Keratinocyte (primary cell): ENCODE data around the gene FAAH. TPM values are rescaled to one million over a fixed set of nuclear protein-coding genes. Genes with fewer than 3 reads are reported as not detected.

ENCODE experiments used
- DNase-seq: peaks from one replicate; pipeline ENCODE4 v3.0.0-alpha.2; 2011; ENCODE audit warnings: low read depth, missing footprints, low spot score
- FAIRE-seq: peaks from 2 replicates; lab custom pipeline; 2011; peaks lifted over from hg19 to GRCh38; lab: Jason Lieb, UNC
- H2AFZ ChIP-seq: 2 replicates; pipeline ENCODE4 v1.6.0; 2012; ENCODE audit warnings: low read length, control low read depth, inconsistent platforms; ENCODE audit not compliant: control insufficient read depth
- H3K27ac ChIP-seq: 2 replicates; pipeline ENCODE4 v1.5.1; 2011; ENCODE audit warnings: low read length; ENCODE audit not compliant: control insufficient read depth, insufficient read depth
- H3K27me3 ChIP-seq: 3 replicates; pipeline ENCODE4 v1.6.0; 2011; ENCODE audit warnings: low read length; ENCODE audit not compliant: control insufficient read depth, insufficient read depth; ENCODE audit errors: extremely low read depth
- H3K36me3 ChIP-seq, 2 experiments: 2 replicates in 1 of 2; 3 replicates in 1 of 2; pipeline ENCODE4 v1.5.1; 2011; ENCODE audit warnings: low read length in 2 of 2, mild to moderate bottlenecking in 1 of 2; ENCODE audit not compliant: control insufficient read depth in 2 of 2, insufficient read depth in 2 of 2; ENCODE audit errors: extremely low read depth in 1 of 2
- H3K4me1 ChIP-seq: 3 replicates; pipeline ENCODE4 v1.5.1; 2011; ENCODE audit warnings: low read length; ENCODE audit not compliant: control insufficient read depth, insufficient read depth; ENCODE audit errors: extremely low read depth
- H3K4me2 ChIP-seq: 3 replicates; pipeline ENCODE4 v1.6.0; 2011; ENCODE audit warnings: low read depth, low read length; ENCODE audit not compliant: control insufficient read depth, insufficient read depth; ENCODE audit errors: extremely low read depth
- H3K4me3 ChIP-seq, 3 experiments: fragments of 200-600 bp in 1 of 3; sonication (generic) in 1 of 3; 2 replicates in 2 of 3; 3 replicates in 1 of 3; pipeline ENCODE4 v1.5.1; 2011 to 2016; ENCODE audit warnings: low read length in 3 of 3, mild to moderate bottlenecking in 3 of 3, control low read depth in 2 of 3, inconsistent platforms in 1 of 3, low read depth in 1 of 3, mixed read lengths in 1 of 3, mixed run types in 1 of 3, moderate library complexity in 1 of 3; ENCODE audit not compliant: control insufficient read depth in 2 of 3, insufficient read depth in 2 of 3; ENCODE audit errors: extremely low read depth in 1 of 3
- H3K79me2 ChIP-seq: 2 replicates; pipeline ENCODE4 v1.6.0; 2012; ENCODE audit warnings: low read length; ENCODE audit not compliant: control insufficient read depth, insufficient read depth
- H3K9ac ChIP-seq: 3 replicates; pipeline ENCODE4 v1.6.0; 2011; ENCODE audit warnings: low read length; ENCODE audit not compliant: control insufficient read depth, insufficient read depth; ENCODE audit errors: extremely low read depth
- H3K9me1 ChIP-seq: 3 replicates; pipeline ENCODE4 v1.6.0; 2011; ENCODE audit warnings: low read length; ENCODE audit not compliant: control insufficient read depth, insufficient read depth; ENCODE audit errors: extremely low read depth
- H3K9me3 ChIP-seq: 2 replicates; pipeline ENCODE4 v1.5.1; 2012; ENCODE audit warnings: low read depth, low read length; ENCODE audit not compliant: control insufficient read depth
- H4K20me1 ChIP-seq: 3 replicates; pipeline ENCODE4 v1.6.0; 2011; ENCODE audit warnings: low read length; ENCODE audit not compliant: control insufficient read depth, insufficient read depth; ENCODE audit errors: extremely low read depth
- EZH2 ChIP-seq: IDR thresholded peaks from one replicate; pipeline ENCODE4 v1.6.1; 2012; ENCODE audit warnings: inconsistent platforms, mild to moderate bottlenecking, low read length, moderate library complexity
- dilution Hi-C: fragments of 300-500 bp; cut with MboI; formaldehyde crosslinking; loops from one replicate; pipeline ENCODE4 v1.7.0; 2020; ENCODE audit warnings: low sequenced_read_pairs; ENCODE audit not compliant: extremely low pct_ligation_motif_present
- polyA plus RNA-seq, 5 experiments: library from polyadenylated mRNA; depleted of rRNA in 3 of 5; stranded (reverse) in 3 of 5; stranded (forward) in 1 of 5; unstranded in 1 of 5; fragments of >200 nt; gene quantifications; 1 replicate in 1 of 5; 2 replicates in 3 of 5; 3 replicates in 1 of 5; pipeline versions ENCODE4 v1.2.1 to v1.2.3, GENCODE V29; 2011 to 2012; ENCODE audit warnings: missing spikeins in 2 of 5, low read depth in 1 of 5, low replicate concordance in 1 of 5
- TF ChIP-seq, protein P1 (sequence below), 3 experiments: IDR thresholded peaks in 1 of 3; conservative IDR thresholded peaks in 1 of 3; optimal IDR thresholded peaks in 1 of 3; 2 replicates in 2 of 3; 3 replicates in 1 of 3; pipeline versions ENCODE3 to v1.5.1; 2011; ENCODE audit warnings: low read length in 3 of 3, mild to moderate bottlenecking in 3 of 3, moderate library complexity in 2 of 3, control low read depth in 1 of 3, inconsistent platforms in 1 of 3; ENCODE audit not compliant: insufficient read depth in 2 of 3; ENCODE audit errors: extremely low read depth in 1 of 3

Gene FAAH
- polyA plus RNA-seq, 1 donor (not counting 4 experiments of a cell fraction or from before 2014, with no cell fraction given) = 5.3 TPM

DNA sequence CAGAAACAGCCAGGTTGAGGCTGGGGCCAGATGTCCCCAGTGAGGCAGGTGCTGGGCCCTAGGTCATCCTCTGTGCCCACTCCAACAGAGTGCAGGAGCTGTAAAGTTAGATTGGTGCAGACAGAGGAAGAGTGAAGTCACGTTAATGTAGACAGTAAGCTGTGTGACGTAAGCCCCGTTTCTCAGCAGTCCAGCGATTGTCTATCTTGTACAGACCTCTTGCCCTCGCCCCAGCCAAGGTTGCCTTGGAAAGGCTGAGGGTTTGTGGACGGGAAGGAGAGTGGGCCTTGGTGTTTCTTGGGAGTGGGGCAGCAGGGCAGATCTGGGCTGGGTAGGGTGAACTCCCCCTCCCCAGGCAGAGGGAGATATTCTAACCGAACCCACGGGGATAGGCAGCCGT lies 13.5 kb downstream of the FAAH start:
- no peak for DNase-seq
- no peak overlapping the region for H2AFZ ChIP-seq
- H3K4me3 ChIP-seq = no peak overlapping the region
- peaks cover 0 to 3% of the 10 kb centered on the region in 2 experiments for H3K36me3 ChIP-seq
- no peak for FAIRE-seq
- no peak overlapping the region for H3K27ac ChIP-seq
- no peaks in the 10 kb centered on the region for H3K27me3 ChIP-seq
- H4K20me1 ChIP-seq = no peaks in the 10 kb centered on the region
- no peak overlapping the region for H3K4me2 ChIP-seq
- H3K9me3 ChIP-seq = no peaks in the 10 kb centered on the region
- H3K9me1 ChIP-seq = no peaks in the 10 kb centered on the region
- dilution Hi-C loops = no loop called here
- no peaks in the 10 kb centered on the region for H3K4me1 ChIP-seq
- no peaks in the 10 kb centered on the region for H3K79me2 ChIP-seq
- TF ChIP-seq, protein P1, sequence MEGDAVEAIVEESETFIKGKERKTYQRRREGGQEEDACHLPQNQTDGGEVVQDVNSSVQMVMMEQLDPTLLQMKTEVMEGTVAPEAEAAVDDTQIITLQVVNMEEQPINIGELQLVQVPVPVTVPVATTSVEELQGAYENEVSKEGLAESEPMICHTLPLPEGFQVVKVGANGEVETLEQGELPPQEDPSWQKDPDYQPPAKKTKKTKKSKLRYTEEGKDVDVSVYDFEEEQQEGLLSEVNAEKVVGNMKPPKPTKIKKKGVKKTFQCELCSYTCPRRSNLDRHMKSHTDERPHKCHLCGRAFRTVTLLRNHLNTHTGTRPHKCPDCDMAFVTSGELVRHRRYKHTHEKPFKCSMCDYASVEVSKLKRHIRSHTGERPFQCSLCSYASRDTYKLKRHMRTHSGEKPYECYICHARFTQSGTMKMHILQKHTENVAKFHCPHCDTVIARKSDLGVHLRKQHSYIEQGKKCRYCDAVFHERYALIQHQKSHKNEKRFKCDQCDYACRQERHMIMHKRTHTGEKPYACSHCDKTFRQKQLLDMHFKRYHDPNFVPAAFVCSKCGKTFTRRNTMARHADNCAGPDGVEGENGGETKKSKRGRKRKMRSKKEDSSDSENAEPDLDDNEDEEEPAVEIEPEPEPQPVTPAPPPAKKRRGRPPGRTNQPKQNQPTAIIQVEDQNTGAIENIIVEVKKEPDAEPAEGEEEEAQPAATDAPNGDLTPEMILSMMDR (optimal IDR thresholded peaks at IDR 0.05 in 1 of 3, IDR thresholded peaks at IDR 0.05 in 1 of 3, conservative IDR thresholded peaks at IDR 0.05 in 1 of 3; ENCODE audit: extremely low read depth in 1 of 3, insufficient read depth in 2 of 3, low read length in 3 of 3) = no peak
- TF ChIP-seq EZH2 = no peak
- H3K9ac ChIP-seq = no peak overlapping the region

DNA sequence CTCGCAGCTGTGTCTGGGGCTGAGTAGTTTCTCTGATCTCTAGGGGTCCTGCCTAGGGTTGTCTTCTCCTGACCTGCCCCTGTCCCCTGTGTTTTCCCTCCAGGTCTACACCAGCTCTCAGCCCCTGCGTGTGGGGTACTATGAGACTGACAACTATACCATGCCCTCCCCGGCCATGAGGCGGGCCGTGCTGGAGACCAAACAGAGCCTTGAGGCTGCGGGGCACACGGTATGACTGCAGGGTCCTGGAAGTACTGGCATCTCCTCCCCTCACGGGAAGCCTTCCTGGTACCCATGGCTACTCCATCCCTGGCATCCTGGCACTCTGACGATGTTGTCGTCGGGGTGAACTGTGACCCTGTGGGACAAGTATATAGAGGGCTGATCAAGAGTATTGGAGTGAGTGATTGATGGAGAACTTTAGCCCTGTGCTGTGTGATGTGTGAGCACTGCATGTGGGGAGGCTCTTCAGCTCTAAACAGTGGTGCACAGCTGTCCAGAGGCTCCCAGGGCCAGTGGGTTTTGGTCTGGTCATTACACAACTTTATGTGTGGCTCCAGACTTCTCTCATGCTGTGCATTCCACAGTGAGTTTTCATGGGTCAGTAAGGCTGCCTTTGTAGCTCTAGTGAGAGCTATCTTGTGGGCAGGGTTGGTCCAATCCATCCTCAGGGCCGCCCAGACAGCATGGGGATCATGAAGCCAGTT lies 14.4 kb downstream of the FAAH start:
- no peak overlapping the region for H3K4me3 ChIP-seq
- no peak for FAIRE-seq
- H3K4me1 ChIP-seq = no peaks in the 10 kb centered on the region
- dilution Hi-C loops = no loop called here
- no peak overlapping the region for H2AFZ ChIP-seq
- H3K9ac ChIP-seq = no peak overlapping the region
- DNase-seq = no peak
- TF ChIP-seq, protein P1 (optimal IDR thresholded peaks at IDR 0.05 in 1 of 3, IDR thresholded peaks at IDR 0.05 in 1 of 3, conservative IDR thresholded peaks at IDR 0.05 in 1 of 3; ENCODE audit: extremely low read depth in 1 of 3, insufficient read depth in 2 of 3, low read length in 3 of 3) = no peak
- TF ChIP-seq EZH2 = no peak
- H3K27me3 ChIP-seq = no peaks in the 10 kb centered on the region
- H3K27ac ChIP-seq = no peak overlapping the region
- no peaks in the 10 kb centered on the region for H3K9me1 ChIP-seq
- H3K36me3 ChIP-seq = peaks cover 0 to 3% of the 10 kb centered on the region in 2 experiments
- H4K20me1 ChIP-seq = no peaks in the 10 kb centered on the region
- H3K79me2 ChIP-seq = no peaks in the 10 kb centered on the region
- H3K4me2 ChIP-seq = no peak overlapping the region
- no peaks in the 10 kb centered on the region for H3K9me3 ChIP-seq
